Memory B cell (primary cell): ENCODE results near the gene CBLN1.
A peak's percentile ranks its signal among the peaks of the same experiment; 100 is the strongest.

Source experiments
- ATAC-seq: fragments of 150-1000 bp; cut with Tn5 transposase; 2 replicates; pipeline ENCODE4 v1.10.0; 2021; ENCODE audit warnings: low read depth, mild to moderate bottlenecking, moderate library complexity
- DNase-seq, 2 donors: peaks; one replicate each; pipeline ENCODE4 v3.0.0; 2022; ENCODE audit warnings: low spot score in 2 of 2
- H3K27ac Mint-ChIP-seq: one replicate; pipeline ENCODE4 v1.8.0; 2022; ENCODE audit warnings: mild to moderate bottlenecking, moderate library complexity, mixed read lengths
- H3K27me3 Mint-ChIP-seq: one replicate; pipeline ENCODE4 v1.8.0; 2022; ENCODE audit warnings: mixed read lengths
- H3K36me3 Mint-ChIP-seq: one replicate; pipeline ENCODE4 v1.8.0; 2022; ENCODE audit warnings: mild to moderate bottlenecking, mixed read lengths
- H3K4me1 Mint-ChIP-seq: one replicate; pipeline ENCODE4 v1.8.0; 2022; ENCODE audit warnings: mixed read lengths
- H3K4me3 Mint-ChIP-seq: one replicate; pipeline ENCODE4 v1.8.0; 2022; ENCODE audit warnings: mild to moderate bottlenecking, moderate library complexity, mixed read lengths
- H3K9me3 Mint-ChIP-seq: one replicate; pipeline ENCODE4 v1.8.0; 2022; ENCODE audit warnings: mixed read lengths

Gene CBLN1

DNA sequence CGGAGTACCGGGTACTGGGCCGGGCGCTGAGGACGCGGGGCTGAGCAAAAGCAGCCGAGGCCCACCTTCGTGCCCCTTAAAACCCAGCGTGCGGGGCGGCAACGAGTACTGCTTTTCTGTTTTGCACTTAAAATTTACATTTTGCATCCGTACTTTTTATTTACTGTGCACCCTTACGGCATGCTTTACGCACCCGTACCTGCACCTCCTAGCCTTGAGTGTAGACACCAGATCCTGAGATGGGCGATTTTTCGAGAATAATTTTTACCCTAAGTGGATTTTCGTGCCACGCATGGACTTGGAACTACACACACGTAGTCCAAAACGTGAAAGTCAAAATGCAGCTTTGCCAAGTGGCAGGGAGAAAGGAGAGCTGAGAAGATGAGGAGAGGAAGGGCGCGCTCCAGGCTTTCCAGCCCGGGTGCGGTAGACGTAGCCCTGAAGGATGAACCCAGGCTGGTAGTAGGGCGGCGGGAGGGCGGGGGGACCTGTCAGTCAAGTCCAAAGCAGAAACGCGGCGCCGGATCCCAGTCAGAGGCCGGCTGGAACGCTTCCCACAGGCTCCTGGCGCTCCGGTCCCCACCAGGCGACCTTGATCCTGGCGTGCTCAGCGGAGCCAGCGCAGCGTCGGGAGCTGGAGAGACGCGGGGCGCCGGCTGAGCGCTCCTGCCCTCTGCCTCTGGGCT is 1.2 kb upstream of the CBLN1 start:
- Mint-ChIP-seq H3K4me1 (peaks cover 5% of the 10 kb centered on the region), H3K4me3 (peak overlapping the region; percentile 68), H3K27ac (no peak overlapping the region), H3K36me3 (peaks cover 3% of the 10 kb centered on the region), H3K27me3 (peaks cover 17% of the 10 kb centered on the region), H3K9me3 (peaks cover 2% of the 10 kb centered on the region)
- DNase-seq (no peak), ATAC-seq (no peak)

DNA sequence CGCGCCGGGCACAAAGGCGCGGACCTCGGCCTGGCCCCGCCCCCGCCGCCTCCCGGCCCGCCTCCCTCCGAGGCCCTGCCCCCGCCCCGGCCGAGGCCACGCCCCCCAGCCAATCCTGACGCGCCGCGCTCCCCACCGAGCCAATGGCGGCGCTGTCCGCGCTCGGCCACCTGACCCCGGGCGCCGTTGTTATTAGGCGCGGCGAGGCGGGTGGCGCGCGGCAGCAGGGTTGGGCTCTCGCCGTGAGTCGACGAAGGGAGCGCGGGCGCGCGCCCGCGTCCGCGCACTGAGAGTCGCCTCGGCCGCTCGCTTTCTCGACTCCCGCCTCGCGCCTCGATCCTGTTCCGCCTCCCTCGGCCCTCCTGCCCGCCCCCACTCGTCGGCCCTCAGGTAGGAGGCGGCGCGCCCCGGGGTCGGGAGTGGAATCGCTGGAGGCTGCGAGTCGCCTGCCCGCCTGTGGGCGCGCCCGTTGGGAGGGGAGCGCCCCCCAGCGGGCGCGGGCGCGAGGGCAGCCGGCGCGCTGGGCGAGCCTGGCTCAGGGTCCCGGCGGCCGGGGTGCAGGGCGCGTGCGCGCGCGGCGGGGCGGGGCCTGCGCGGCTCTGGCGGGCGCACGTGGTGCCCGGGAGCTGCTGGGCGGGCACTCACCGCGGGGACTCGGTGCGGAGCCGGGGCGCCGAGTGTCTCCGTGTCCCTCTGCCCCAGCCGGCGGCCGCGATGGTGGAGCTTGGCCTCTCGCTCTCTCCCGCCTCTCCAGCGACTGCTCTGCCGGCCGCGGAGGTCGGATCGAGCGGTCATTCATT is 405 bp upstream of the CBLN1 start:
- Mint-ChIP-seq H3K9me3 (peaks cover 2% of the 10 kb centered on the region), H3K4me3 (peak overlapping the region; percentile 68), H3K27ac (no peak overlapping the region), H3K4me1 (peaks cover 5% of the 10 kb centered on the region), H3K36me3 (peaks cover 3% of the 10 kb centered on the region), H3K27me3 (peaks cover 18% of the 10 kb centered on the region)
- ATAC-seq = no peak
- no peak for DNase-seq

DNA sequence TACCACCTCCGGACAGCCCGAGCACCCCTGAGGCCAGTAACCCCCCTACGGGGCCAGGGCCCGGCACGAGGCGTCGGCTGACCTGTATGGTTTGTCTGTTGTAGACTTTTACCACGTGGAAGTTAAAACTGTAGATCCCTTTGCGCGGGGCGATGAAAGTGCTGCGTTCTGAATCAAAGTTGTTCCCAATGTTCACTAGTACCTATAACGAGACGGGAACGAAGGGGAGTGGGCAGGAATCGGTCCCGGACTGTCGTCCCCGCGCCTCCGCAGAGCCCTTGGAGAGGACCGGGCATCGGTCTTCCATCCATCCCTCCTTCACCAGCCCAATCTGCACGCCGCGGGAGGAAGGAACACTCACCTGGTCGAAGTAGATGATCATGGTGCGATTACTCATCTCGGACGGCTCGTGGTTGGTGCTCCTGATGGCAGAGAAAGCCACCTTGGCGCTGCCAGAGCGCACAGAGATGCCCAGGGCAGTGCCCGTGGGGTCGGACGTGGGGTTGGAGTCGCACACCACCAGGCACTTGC is 732 bp downstream of the CBLN1 start:
- Mint-ChIP-seq H3K27ac (no peak overlapping the region), H3K27me3 (peaks cover 22% of the 10 kb centered on the region), H3K4me1 (peaks cover 5% of the 10 kb centered on the region), H3K4me3 (peak overlapping the region; percentile 28), H3K9me3 (peaks cover 2% of the 10 kb centered on the region), H3K36me3 (peaks cover 3% of the 10 kb centered on the region)
- ATAC-seq (no peak), DNase-seq (no peak)

DNA sequence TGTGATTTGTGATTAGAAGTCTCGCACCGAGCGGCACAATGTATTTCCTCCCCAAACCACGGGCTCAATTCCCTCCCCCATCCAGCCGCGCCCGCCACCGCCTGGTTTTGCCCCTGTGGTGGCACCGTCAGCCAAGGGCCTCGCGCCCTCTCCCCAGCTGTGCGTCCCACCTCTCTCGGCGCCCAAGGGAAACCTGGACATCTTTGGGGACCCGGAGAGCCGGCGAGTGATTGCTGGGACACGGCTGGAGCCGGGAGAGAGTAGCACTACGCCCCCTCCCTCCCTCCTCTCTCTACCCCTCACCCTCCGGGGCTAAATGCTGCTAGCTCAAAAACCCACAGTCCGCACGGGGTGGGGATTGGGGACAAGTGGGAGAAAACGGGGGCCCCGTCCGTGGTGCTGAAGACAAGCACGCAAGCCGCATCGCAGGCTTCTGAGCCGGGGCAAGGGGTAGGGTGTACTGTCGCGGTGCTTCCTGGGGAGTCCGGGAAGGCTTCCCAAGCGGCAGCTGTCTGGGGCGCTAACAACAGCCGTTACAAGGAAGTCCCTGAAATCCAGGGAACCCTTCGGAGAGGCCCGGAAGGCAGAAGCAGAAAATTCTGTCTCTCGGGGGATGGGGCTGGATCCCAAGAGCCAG is 1.4 kb downstream of the CBLN1 start:
- DNase-seq (no peak), ATAC-seq (no peak)
- Mint-ChIP-seq H3K27ac (no peak overlapping the region), H3K4me1 (peaks cover 5% of the 10 kb centered on the region), H3K9me3 (peaks cover 2% of the 10 kb centered on the region), H3K27me3 (peaks cover 22% of the 10 kb centered on the region), H3K36me3 (peaks cover 3% of the 10 kb centered on the region), H3K4me3 (no peak overlapping the region)

DNA sequence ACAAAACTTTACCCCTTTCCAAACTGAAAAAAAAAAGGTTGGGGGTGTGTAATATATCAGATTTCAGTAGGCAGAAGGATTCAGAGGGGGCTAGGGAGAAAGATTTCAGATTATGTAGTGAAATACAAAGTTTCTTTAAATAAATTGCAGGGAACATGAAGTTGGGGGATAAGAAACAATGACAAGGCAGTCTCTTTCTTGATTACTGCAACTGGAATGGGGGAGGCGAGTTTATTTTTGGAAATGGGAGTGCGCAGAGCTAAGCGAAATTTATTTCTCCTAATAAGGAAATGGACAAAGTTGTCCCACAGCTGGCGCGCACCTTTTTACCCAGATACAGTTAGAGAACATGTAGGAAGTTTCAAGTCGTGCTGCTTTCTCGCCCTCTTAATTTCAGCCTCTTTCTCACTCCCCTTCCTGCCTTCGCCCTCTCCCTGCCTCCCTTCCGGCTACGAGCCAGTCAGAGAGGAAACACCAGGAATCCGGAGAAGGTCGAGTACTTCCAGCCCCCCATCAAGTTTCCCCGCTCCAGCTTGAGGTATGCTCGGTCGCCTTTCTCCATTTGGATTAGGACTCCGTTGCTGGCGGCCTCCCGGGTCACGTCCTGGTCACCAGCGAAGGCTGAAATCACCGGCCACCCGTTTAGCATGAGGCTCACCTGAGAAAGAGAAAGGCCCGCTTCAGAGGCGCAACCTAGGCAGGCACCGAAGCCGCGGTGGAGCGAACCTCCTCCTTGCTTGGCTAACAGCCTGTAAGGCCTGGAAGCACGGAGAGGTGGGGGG is 2.5 kb downstream of the CBLN1 start:
- Mint-ChIP-seq H3K9me3 (peaks cover 2% of the 10 kb centered on the region), H3K27me3 (peaks cover 19% of the 10 kb centered on the region), H3K4me1 (peaks cover 5% of the 10 kb centered on the region), H3K4me3 (no peak overlapping the region), H3K36me3 (peaks cover 3% of the 10 kb centered on the region), H3K27ac (no peak overlapping the region)
- ATAC-seq = no peak
- no peak for DNase-seq

DNA sequence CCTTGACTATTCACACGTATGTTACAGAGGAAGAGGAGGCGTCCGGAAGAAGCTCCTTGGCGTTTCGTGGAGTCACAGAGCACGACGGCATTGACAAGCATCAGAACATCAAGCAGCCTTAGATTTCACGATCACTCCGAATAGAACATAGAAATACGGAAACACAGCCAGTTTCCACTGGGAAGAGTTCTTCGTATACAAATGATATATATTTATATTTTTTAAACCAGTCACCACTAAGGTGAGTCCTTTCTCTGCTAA is 3.1 kb downstream of the CBLN1 start:
- Mint-ChIP-seq H3K4me1 (peaks cover 5% of the 10 kb centered on the region), H3K36me3 (peaks cover 3% of the 10 kb centered on the region), H3K4me3 (no peak overlapping the region), H3K27ac (no peak overlapping the region), H3K9me3 (peaks cover 2% of the 10 kb centered on the region), H3K27me3 (peaks cover 22% of the 10 kb centered on the region)
- ATAC-seq (no peak), DNase-seq (no peak)

DNA sequence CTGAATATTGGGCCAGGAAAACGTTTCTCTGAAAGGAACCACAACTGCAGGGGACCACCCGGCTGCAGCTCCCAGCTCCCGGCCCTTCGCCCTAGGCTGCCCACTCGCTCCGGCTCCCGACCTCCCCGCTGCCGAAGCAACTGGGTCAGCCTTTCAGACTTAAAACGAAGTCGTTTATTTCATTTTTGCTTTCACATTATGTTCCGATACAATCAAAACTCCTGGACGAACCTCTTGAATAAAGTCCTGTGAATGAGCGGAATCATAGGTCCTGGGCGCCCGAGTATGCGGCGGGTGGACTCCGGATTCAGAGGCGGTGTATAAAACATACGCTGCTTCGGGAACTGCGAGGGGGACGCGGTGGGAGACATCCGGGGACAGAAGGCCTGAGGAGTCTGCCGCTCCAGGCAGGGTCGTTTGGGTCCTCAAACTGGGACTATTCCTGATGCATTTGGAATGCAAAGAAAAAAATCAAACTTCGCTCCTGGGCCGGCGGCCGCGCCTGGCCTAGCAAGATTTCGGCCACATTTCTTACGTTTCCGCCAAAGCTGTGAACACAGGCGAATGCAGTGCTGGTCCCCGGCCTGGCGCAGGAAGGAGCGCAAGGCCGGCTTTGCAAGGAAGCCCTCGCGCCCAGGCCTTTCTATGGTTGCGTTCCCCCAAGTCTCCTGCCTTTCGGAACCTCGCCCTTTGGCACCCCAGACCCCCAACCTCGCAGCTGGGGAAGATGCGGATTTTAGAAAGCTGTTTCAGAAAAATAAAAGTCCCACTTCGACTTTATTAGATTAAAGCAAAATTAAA is 3.7 kb downstream of the CBLN1 start:
- ATAC-seq = no peak
- peaks cover 22% of the 10 kb centered on the region for H3K27me3 Mint-ChIP-seq

DNA sequence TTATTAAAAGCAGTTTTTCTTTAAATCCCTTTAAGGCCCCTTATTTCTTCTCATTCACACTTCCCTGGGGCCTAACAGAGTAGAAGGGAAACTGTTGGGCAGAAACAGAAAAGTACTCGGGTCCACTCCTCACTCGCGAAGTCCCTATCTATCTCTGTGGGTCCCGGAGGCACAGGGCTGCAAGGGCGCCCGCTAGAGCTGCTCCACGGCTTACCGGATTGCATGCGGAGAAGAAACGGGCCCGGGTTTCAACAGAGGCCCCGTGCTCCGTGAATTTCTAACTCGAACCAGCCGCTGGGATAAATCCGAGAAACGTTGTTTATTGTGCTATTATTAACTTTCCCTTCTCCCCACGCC is 4.3 kb downstream of the CBLN1 start:
- no peak for ATAC-seq
- Mint-ChIP-seq H3K4me3 (no peak overlapping the region), H3K36me3 (no peaks in the 10 kb centered on the region), H3K4me1 (no peaks in the 10 kb centered on the region), H3K27ac (no peak overlapping the region), H3K27me3 (peaks cover 17% of the 10 kb centered on the region), H3K9me3 (no peaks in the 10 kb centered on the region)
- no peak for DNase-seq

More for the DNA sequence above, 3.7 kb downstream of the CBLN1 start:
- H3K27ac Mint-ChIP-seq = no peak overlapping the region
- peaks cover 2% of the 10 kb centered on the region for H3K9me3 Mint-ChIP-seq
- peaks cover 5% of the 10 kb centered on the region for H3K4me1 Mint-ChIP-seq
- DNase-seq = no peak
- no peak overlapping the region for H3K4me3 Mint-ChIP-seq
- peaks cover 3% of the 10 kb centered on the region for H3K36me3 Mint-ChIP-seq

DNA sequence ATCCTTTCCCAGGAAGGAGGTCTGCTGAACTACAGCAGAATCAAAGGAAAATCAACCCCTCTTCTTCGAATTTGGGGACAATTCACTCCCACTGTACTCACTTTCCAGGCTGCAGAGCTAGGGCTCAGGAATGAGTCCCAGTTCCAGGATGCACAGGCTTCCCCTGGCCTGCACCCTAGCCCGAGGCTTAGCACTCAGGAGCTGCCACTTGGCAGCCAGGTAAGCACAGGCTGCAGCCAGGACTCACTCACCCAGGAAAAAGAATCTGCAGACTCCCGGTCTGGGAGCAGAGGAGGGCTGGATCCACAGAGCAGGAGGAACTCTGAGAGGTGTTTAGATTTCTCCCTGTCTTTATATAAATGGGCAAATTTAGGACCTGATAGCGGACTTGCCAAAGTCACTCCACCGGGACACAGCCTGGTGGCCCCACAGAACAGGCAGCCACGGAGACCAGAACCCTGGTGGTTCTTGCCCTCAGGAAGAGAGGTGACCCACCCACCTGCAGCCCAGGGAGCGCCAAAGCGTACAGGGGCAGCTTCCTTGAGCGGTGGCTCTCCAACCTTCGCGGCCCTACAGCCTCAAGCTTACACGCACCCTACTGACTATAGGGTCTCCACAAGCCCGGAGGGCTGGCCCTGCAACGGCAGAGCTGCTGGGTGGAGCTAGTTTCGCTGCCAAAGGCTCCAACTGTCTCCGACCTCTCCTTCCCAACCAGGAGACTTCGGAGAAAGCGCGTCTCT is 4.8 kb downstream of the CBLN1 start:
- no peaks in the 10 kb centered on the region for H3K4me1 Mint-ChIP-seq
- no peaks in the 10 kb centered on the region for H3K36me3 Mint-ChIP-seq
- ATAC-seq (no peak), DNase-seq (no peak)
- H3K9me3 Mint-ChIP-seq = no peaks in the 10 kb centered on the region
- H3K27ac Mint-ChIP-seq = no peak overlapping the region
- H3K4me3 Mint-ChIP-seq = no peak overlapping the region
- peaks cover 17% of the 10 kb centered on the region for H3K27me3 Mint-ChIP-seq

DNA sequence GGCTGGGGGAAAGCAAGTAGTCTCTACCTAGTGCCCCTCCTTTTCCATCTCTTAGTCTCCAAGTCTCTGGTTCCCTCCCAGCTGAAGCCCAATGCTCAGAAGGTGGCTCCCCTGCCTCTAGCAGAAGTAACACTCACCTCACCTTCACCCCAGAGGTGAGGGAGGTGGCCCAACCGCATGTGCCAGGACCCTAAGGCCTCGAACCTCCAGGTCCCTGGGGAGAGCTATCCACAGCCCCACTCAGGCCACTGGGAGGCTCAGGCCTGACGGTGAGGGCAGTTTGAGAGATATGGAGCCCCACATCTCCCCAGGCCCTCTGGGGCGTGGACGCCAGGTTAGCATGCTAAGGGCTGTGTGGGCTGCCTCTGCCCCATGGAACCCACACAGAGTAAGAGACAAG is 5.8 kb downstream of the CBLN1 start:
- Mint-ChIP-seq H3K27ac (no peak overlapping the region), H3K9me3 (no peaks in the 10 kb centered on the region), H3K4me1 (no peaks in the 10 kb centered on the region), H3K36me3 (no peaks in the 10 kb centered on the region), H3K27me3 (peaks cover 17% of the 10 kb centered on the region), H3K4me3 (no peak overlapping the region)
- ATAC-seq (no peak), DNase-seq (no peak)

DNA sequence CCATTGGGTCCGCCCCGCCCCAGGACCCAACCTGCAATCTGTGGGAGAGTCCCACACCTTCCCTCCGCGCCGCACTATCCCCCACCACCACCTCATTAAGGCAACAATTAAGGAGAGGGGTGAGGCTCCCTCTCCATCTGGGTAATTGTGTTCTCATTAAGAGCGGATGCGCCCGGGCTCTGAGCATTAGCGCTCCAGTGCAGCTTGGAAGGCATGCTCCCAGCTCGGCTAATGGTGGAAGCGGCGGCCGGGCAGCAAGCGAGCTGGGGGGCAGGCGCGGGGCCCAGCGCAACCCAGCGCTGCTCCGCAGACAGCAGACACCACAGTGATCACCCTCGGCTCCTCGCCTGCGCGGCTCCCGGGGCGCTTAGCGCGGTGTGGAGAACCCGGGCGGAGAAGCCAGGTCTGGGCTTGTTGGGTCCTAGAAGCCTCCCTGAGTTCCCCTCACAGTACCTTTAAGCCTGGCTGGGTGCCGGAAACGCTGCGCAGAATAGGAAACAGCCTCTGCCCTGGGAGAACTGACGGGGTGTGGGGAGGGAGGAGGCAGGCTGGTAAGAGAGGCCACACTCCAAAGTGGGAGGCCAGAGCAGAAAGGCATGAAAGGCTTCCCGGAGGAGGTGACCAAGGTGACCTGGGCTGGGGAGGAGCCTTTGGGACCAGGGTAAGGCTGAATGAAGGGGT is 6.4 kb downstream of the CBLN1 start:
- Mint-ChIP-seq H3K27me3 (peaks cover 20% of the 10 kb centered on the region), H3K9me3 (peaks cover 2% of the 10 kb centered on the region), H3K4me3 (no peak overlapping the region), H3K27ac (no peak overlapping the region), H3K4me1 (no peaks in the 10 kb centered on the region), H3K36me3 (no peaks in the 10 kb centered on the region)
- DNase-seq = no peak
- no peak for ATAC-seq

DNA sequence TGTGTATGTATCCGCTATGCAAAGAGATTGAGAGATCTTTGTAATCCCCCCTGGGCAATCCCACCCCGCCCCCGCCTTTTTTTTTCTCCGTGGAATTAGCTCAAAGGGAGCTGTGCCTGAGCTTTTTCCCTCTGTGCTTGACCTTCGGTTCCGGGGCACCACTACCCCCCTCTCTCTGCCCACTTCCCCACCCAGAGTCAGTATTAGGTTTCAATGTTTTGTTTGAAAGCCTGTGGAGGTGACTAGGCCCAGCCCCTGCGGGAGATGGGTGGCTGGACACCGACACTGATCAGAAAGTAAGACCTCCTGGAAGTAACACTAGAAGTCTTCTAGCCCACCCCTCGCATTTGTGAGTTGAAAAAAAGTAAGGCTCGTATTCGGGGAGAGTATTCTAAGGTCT is 7.0 kb downstream of the CBLN1 start:
- Mint-ChIP-seq H3K9me3 (peaks cover 2% of the 10 kb centered on the region), H3K4me3 (no peak overlapping the region), H3K27me3 (peaks cover 19% of the 10 kb centered on the region), H3K36me3 (no peaks in the 10 kb centered on the region), H3K4me1 (no peaks in the 10 kb centered on the region), H3K27ac (no peak overlapping the region)
- no peak for ATAC-seq
- no peak for DNase-seq
